ENCODE measurements around the gene XRCC3.
"Not testable (repeated sequence)": the region's sequence is repeated elsewhere in the genome, so short reads cannot be mapped to it uniquely, and the experiment has no call there.

DNA sequence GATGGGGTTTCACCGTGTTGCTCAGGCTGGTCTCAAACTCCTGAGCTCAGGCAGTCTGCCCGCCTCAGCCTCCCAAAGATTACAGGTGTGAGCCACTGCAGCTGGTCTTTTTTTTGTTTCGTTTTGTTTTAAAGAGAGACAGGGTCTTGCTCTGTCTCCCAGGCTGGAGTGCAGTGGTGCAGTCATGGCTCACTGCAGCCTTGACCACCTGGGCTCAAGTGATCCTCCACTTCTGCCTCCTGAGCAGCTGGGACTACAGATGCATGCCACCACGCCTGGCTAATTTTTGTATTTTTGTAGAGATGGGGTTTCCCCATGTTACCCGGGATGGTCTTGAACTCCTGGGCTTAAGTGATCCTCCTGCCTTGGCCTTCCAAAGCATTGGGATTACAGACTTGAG lies 23.6 kb downstream of the XRCC3 start:
- TF ChIP-seq, protein P1, sequence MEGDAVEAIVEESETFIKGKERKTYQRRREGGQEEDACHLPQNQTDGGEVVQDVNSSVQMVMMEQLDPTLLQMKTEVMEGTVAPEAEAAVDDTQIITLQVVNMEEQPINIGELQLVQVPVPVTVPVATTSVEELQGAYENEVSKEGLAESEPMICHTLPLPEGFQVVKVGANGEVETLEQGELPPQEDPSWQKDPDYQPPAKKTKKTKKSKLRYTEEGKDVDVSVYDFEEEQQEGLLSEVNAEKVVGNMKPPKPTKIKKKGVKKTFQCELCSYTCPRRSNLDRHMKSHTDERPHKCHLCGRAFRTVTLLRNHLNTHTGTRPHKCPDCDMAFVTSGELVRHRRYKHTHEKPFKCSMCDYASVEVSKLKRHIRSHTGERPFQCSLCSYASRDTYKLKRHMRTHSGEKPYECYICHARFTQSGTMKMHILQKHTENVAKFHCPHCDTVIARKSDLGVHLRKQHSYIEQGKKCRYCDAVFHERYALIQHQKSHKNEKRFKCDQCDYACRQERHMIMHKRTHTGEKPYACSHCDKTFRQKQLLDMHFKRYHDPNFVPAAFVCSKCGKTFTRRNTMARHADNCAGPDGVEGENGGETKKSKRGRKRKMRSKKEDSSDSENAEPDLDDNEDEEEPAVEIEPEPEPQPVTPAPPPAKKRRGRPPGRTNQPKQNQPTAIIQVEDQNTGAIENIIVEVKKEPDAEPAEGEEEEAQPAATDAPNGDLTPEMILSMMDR (IDR thresholded peaks at IDR 0.05): not testable (repeated sequence)
- not testable (repeated sequence) for TF ChIP-seq EP300 (IDR thresholded peaks at IDR 0.05; ENCODE audit: low read depth); POLR2AphosphoS5 (IDR thresholded peaks at IDR 0.05); POLR2A (IDR thresholded peaks at IDR 0.05)

Data from transverse colon (tissue), 4 donors.